Nephron (organoid): ENCODE results near the gene ARAP3.

Experiments
- H3K27ac Mint-ChIP-seq, 3 experiments: 2 replicates each; pipeline ENCODE4 v1.8.0; 2020; ENCODE audit warnings: mixed read lengths in 3 of 3, mild to moderate bottlenecking in 2 of 3, moderate library complexity in 1 of 3
- H3K27me3 Mint-ChIP-seq: 2 replicates; pipeline ENCODE4 v1.8.0; 2021; ENCODE audit warnings: low read depth, mild to moderate bottlenecking, moderate library complexity, mixed read lengths
- H3K36me3 Mint-ChIP-seq: 2 replicates; pipeline ENCODE4 v1.8.0; 2020; ENCODE audit warnings: low read depth, mixed read lengths
- H3K4me1 Mint-ChIP-seq: 2 replicates; pipeline ENCODE4 v1.8.0; 2020; ENCODE audit warnings: mixed read lengths
- H3K4me3 Mint-ChIP-seq, 3 experiments: 2 replicates each; pipeline ENCODE4 v1.8.0; 2020; ENCODE audit warnings: mild to moderate bottlenecking in 3 of 3, mixed read lengths in 3 of 3, moderate library complexity in 2 of 3
- H3K9me3 Mint-ChIP-seq: 2 replicates; pipeline ENCODE4 v1.8.0; 2020; ENCODE audit warnings: mixed read lengths
- CTCF ChIP-seq, 3 experiments: fragments of 200-600 bp; sonication (generic); IDR thresholded peaks; one replicate each; pipeline ENCODE4 v1.5.0; 2021; ENCODE audit warnings: antibody characterized with exemption in 3 of 3; ENCODE audit not compliant: unreplicated experiment in 3 of 3

The ARAP3 gene

GRCh38 chr5:141691286-141691866, 9.3 kb upstream of the ARAP3 start:
- no peak overlapping the region for H3K4me3 Mint-ChIP-seq
- peaks cover 4% of the 10 kb centered on the region for H3K4me1 Mint-ChIP-seq
- no peak overlapping the region for H3K27ac Mint-ChIP-seq

GRCh38 chr5:141686648-141687416, 4.8 kb upstream of the ARAP3 start:
- no peak for TF ChIP-seq CTCF (IDR thresholded peaks at IDR 0.05; ENCODE audit: unreplicated experiment in 3 of 3)
- Mint-ChIP-seq H3K4me1 (peaks cover 7% of the 10 kb centered on the region), H3K27ac (no peak overlapping the region), H3K9me3 (no peaks in the 10 kb centered on the region), H3K4me3 (no peak overlapping the region), H3K27me3 (peaks cover 41% of the 10 kb centered on the region), H3K36me3 (no peaks in the 10 kb centered on the region)

More at GRCh38 chr5:141691286-141691866, 9.3 kb upstream of the ARAP3 start:
- H3K9me3 Mint-ChIP-seq, result no peaks in the 10 kb centered on the region
- no peak for TF ChIP-seq CTCF (IDR thresholded peaks at IDR 0.05; ENCODE audit: unreplicated experiment in 3 of 3)
- H3K36me3 Mint-ChIP-seq, result no peaks in the 10 kb centered on the region
- H3K27me3 Mint-ChIP-seq, result peaks cover 30% of the 10 kb centered on the region

- TF ChIP-seq CTCF (IDR thresholded peaks at IDR 0.05; ENCODE audit: unreplicated experiment in 3 of 3), result no peak
- no peaks in the 10 kb centered on the region for H3K36me3 Mint-ChIP-seq
- peaks cover 13% of the 10 kb centered on the region for H3K4me1 Mint-ChIP-seq
- H3K27me3 Mint-ChIP-seq, result peaks cover 33% of the 10 kb centered on the region
- H3K27ac Mint-ChIP-seq, result no peak overlapping the region
- no peaks in the 10 kb centered on the region for H3K9me3 Mint-ChIP-seq
- no peak overlapping the region for H3K4me3 Mint-ChIP-seq
These were observed 3.6 kb upstream of the ARAP3 start for GRCh38 chr5:141685591-141685990.

GRCh38 chr5:141683596-141684141, 1.6 kb upstream of the ARAP3 start:
- peaks cover 4% of the 10 kb centered on the region for H3K36me3 Mint-ChIP-seq
- peak overlapping the region in 2 of 3 experiments; percentile 28 to 62 for H3K4me3 Mint-ChIP-seq
- TF ChIP-seq CTCF (IDR thresholded peaks at IDR 0.05; ENCODE audit: unreplicated experiment in 3 of 3), result no peak
- H3K27me3 Mint-ChIP-seq, result peaks cover 24% of the 10 kb centered on the region
- H3K4me1 Mint-ChIP-seq, result peaks cover 13% of the 10 kb centered on the region
- no peaks in the 10 kb centered on the region for H3K9me3 Mint-ChIP-seq
- H3K27ac Mint-ChIP-seq, result peak overlapping the region; percentile 36 to 87 (median 56)

GRCh38 chr5:141681295-141681694, 735 bp downstream of the ARAP3 start:
- TF ChIP-seq CTCF (IDR thresholded peaks at IDR 0.05; ENCODE audit: unreplicated experiment in 3 of 3), result no peak
- H3K4me1 Mint-ChIP-seq, result peaks cover 13% of the 10 kb centered on the region
- H3K4me3 Mint-ChIP-seq, result peak overlapping the region; percentile 74 to 81 (median 77)
- H3K27me3 Mint-ChIP-seq, result peaks cover 28% of the 10 kb centered on the region
- H3K36me3 Mint-ChIP-seq, result peaks cover 13% of the 10 kb centered on the region
- H3K9me3 Mint-ChIP-seq, result no peaks in the 10 kb centered on the region
- H3K27ac Mint-ChIP-seq, result peak overlapping the region; percentile 63 to 89 (median 75)
